SU-DHL-6 (cell line): ENCODE results near the gene TBC1D5.

Source experiments
- EZH2phosphoT487 ChIP-seq: fragments of 200-600 bp; sonication (generic), shearing (Covaris generic); conservative IDR thresholded peaks from 2 replicates; pipeline ENCODE4 v1.6.1; 2018; ENCODE audit warnings: mild to moderate bottlenecking, antibody characterized with exemption, low read length, moderate library complexity, mixed read lengths
- TF ChIP-seq, protein P1 (sequence below): fragments of 200-600 bp; sonication (generic); IDR thresholded peaks from one replicate; pipeline ENCODE4 v1.5.1; 2017; ENCODE audit warnings: antibody characterized with exemption, mild to moderate bottlenecking, low read length, moderate library complexity; ENCODE audit not compliant: insufficient read depth, poor library complexity, severe bottlenecking

GRCh38 chr3:17642474-17642873 lies 100.0 kb downstream of the TBC1D5 start:
- TF ChIP-seq, protein P1, sequence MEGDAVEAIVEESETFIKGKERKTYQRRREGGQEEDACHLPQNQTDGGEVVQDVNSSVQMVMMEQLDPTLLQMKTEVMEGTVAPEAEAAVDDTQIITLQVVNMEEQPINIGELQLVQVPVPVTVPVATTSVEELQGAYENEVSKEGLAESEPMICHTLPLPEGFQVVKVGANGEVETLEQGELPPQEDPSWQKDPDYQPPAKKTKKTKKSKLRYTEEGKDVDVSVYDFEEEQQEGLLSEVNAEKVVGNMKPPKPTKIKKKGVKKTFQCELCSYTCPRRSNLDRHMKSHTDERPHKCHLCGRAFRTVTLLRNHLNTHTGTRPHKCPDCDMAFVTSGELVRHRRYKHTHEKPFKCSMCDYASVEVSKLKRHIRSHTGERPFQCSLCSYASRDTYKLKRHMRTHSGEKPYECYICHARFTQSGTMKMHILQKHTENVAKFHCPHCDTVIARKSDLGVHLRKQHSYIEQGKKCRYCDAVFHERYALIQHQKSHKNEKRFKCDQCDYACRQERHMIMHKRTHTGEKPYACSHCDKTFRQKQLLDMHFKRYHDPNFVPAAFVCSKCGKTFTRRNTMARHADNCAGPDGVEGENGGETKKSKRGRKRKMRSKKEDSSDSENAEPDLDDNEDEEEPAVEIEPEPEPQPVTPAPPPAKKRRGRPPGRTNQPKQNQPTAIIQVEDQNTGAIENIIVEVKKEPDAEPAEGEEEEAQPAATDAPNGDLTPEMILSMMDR: no peak
- TF ChIP-seq EZH2phosphoT487: no peak
